ENCODE measurements around the gene EEIG2. TPM values are rescaled to one million over a fixed set of nuclear protein-coding genes. Genes with fewer than 3 reads are reported as not detected.

The EEIG2 gene
- total RNA-seq, 1 experiment from 2014 or later: 32.3 TPM

- Histone ChIP-seq H3K27me3 (replicated peaks) (0 out of 2 replicates have a peak, but pooled peaks cover 5% of the 10 kb centered on the region), H3K36me3 (no peaks in the 10 kb centered on the region), H3K27ac (no peak overlapping the region), H3K9me3 (replicated peaks) (no peaks in the 10 kb centered on the region), H3K4me1 (replicated peaks) (peaks cover 13% of the 10 kb centered on the region), H3K4me3 (no peak overlapping the region)
- no peak for DNase-seq (ENCODE audit: low read depth in 1 of 2, low spot score in 2 of 2)
These were observed 3.4 kb upstream of the EEIG2 start for GRCh38 chr1:108556499-108556898.

GRCh38 chr1:108557296-108557695, 2.6 kb upstream of the EEIG2 start:
- Histone ChIP-seq H3K36me3 (no peaks in the 10 kb centered on the region), H3K4me3 (no peak overlapping the region), H3K27me3 (replicated peaks) (0 out of 2 replicates have a peak, but pooled peaks cover 5% of the 10 kb centered on the region), H3K4me1 (replicated peaks) (peaks cover 20% of the 10 kb centered on the region), H3K27ac (no peak overlapping the region), H3K9me3 (replicated peaks) (no peaks in the 10 kb centered on the region)
- DNase-seq (ENCODE audit: low read depth in 1 of 2, low spot score in 2 of 2): no peak

- Histone ChIP-seq H3K4me1 (replicated peaks) (peaks cover 20% of the 10 kb centered on the region), H3K4me3 (peak overlapping the region; percentile 66), H3K27me3 (replicated peaks) (no peaks in the 10 kb centered on the region), H3K36me3 (no peaks in the 10 kb centered on the region), H3K27ac (0 out of 2 replicates have a peak overlapping the region, but pooled peaks have one; percentile 22), H3K9me3 (replicated peaks) (no peaks in the 10 kb centered on the region)
- DNase-seq (ENCODE audit: low read depth in 1 of 2, low spot score in 2 of 2): peak; percentile 45 to 64
These were observed 431 bp downstream of the EEIG2 start for GRCh38 chr1:108560189-108560873.

- Histone ChIP-seq H3K27me3 (replicated peaks) (no peaks in the 10 kb centered on the region), H3K27ac (0 out of 2 replicates have a peak overlapping the region, but pooled peaks have one; percentile 22), H3K4me3 (peak overlapping the region; percentile 66), H3K9me3 (replicated peaks) (no peaks in the 10 kb centered on the region), H3K36me3 (no peaks in the 10 kb centered on the region), H3K4me1 (replicated peaks) (peaks cover 20% of the 10 kb centered on the region)
- DNase-seq (ENCODE audit: low read depth in 1 of 2, low spot score in 2 of 2): peak; percentile 61 to 76
These were observed 1.1 kb downstream of the EEIG2 start for GRCh38 chr1:108560874-108561459.

GRCh38 chr1:108561689-108562326, 1.9 kb downstream of the EEIG2 start:
- peaks cover 20% of the 10 kb centered on the region for H3K4me1 ChIP-seq (replicated peaks)
- H3K27me3 ChIP-seq (replicated peaks): no peaks in the 10 kb centered on the region
- no peaks in the 10 kb centered on the region for H3K36me3 ChIP-seq
- H3K27ac ChIP-seq: no peak overlapping the region
- H3K9me3 ChIP-seq (replicated peaks): no peaks in the 10 kb centered on the region
- no peak for DNase-seq (ENCODE audit: low read depth in 1 of 2, low spot score in 2 of 2)
- H3K4me3 ChIP-seq: no peak overlapping the region; the same call in 1 of the 2 replicates

- Histone ChIP-seq H3K4me3 (no peak overlapping the region), H3K4me1 (replicated peaks) (peaks cover 21% of the 10 kb centered on the region), H3K27ac (no peak overlapping the region), H3K36me3 (no peaks in the 10 kb centered on the region), H3K27me3 (replicated peaks) (no peaks in the 10 kb centered on the region), H3K9me3 (replicated peaks) (no peaks in the 10 kb centered on the region)
- no peak for DNase-seq (ENCODE audit: low read depth in 1 of 2, low spot score in 2 of 2)
These were observed 3.9 kb downstream of the EEIG2 start for GRCh38 chr1:108563808-108564207.

- no peaks in the 10 kb centered on the region for H3K36me3 ChIP-seq
- no peaks in the 10 kb centered on the region for H3K27me3 ChIP-seq (replicated peaks)
- H3K4me1 ChIP-seq (replicated peaks): peaks cover 21% of the 10 kb centered on the region
- no peaks in the 10 kb centered on the region for H3K9me3 ChIP-seq (replicated peaks)
- DNase-seq (ENCODE audit: low read depth in 1 of 2, low spot score in 2 of 2): no peak
- H3K27ac ChIP-seq: no peak overlapping the region
- H3K4me3 ChIP-seq: no peak overlapping the region
These were observed 5.2 kb downstream of the EEIG2 start for GRCh38 chr1:108565081-108565480.

- Histone ChIP-seq H3K36me3 (no peaks in the 10 kb centered on the region), H3K4me3 (no peak overlapping the region), H3K4me1 (replicated peaks) (peaks cover 24% of the 10 kb centered on the region), H3K27me3 (replicated peaks) (no peaks in the 10 kb centered on the region), H3K27ac (no peak overlapping the region), H3K9me3 (replicated peaks) (no peaks in the 10 kb centered on the region)
- no peak for DNase-seq (ENCODE audit: low read depth in 1 of 2, low spot score in 2 of 2)
These were observed 5.6 kb downstream of the EEIG2 start for GRCh38 chr1:108565512-108565911.

- Histone ChIP-seq H3K4me1 (replicated peaks) (0 out of 2 replicates have a peak, but pooled peaks cover 9% of the 10 kb centered on the region), H3K9me3 (replicated peaks) (no peaks in the 10 kb centered on the region), H3K27ac (no peak overlapping the region), H3K36me3 (no peaks in the 10 kb centered on the region), H3K27me3 (replicated peaks) (no peaks in the 10 kb centered on the region), H3K4me3 (no peak overlapping the region)
- DNase-seq (ENCODE audit: low read depth in 1 of 2, low spot score in 2 of 2): no peak
These were observed 8.7 kb downstream of the EEIG2 start for GRCh38 chr1:108568589-108568988.

- Histone ChIP-seq H3K27me3 (replicated peaks) (no peaks in the 10 kb centered on the region), H3K4me3 (no peak overlapping the region), H3K36me3 (no peaks in the 10 kb centered on the region), H3K9me3 (replicated peaks) (no peaks in the 10 kb centered on the region), H3K27ac (no peak overlapping the region), H3K4me1 (replicated peaks) (0 out of 2 replicates have a peak, but pooled peaks cover 9% of the 10 kb centered on the region)
- DNase-seq (ENCODE audit: low read depth in 1 of 2, low spot score in 2 of 2): no peak
These were observed 9.3 kb downstream of the EEIG2 start for GRCh38 chr1:108569097-108569728.

- no peak for DNase-seq (ENCODE audit: low read depth in 1 of 2, low spot score in 2 of 2)
- H3K27ac ChIP-seq: no peak overlapping the region
- no peaks in the 10 kb centered on the region for H3K27me3 ChIP-seq (replicated peaks)
- H3K36me3 ChIP-seq: no peaks in the 10 kb centered on the region
- H3K4me3 ChIP-seq: no peak overlapping the region
- 0 out of 2 replicates have a peak, but pooled peaks cover 9% of the 10 kb centered on the region for H3K4me1 ChIP-seq (replicated peaks)
- no peaks in the 10 kb centered on the region for H3K9me3 ChIP-seq (replicated peaks)
These were observed 10.2 kb downstream of the EEIG2 start for GRCh38 chr1:108570128-108570527.

- Histone ChIP-seq H3K4me3 (no peak overlapping the region), H3K27me3 (replicated peaks) (no peaks in the 10 kb centered on the region), H3K27ac (no peak overlapping the region), H3K4me1 (replicated peaks) (0 out of 2 replicates have a peak, but pooled peaks cover 9% of the 10 kb centered on the region), H3K36me3 (no peaks in the 10 kb centered on the region), H3K9me3 (replicated peaks) (no peaks in the 10 kb centered on the region)
- no peak for DNase-seq (ENCODE audit: low read depth in 1 of 2, low spot score in 2 of 2)
These were observed 11.1 kb downstream of the EEIG2 start for GRCh38 chr1:108570998-108571401.

- Histone ChIP-seq H3K27ac (no peak overlapping the region), H3K27me3 (replicated peaks) (no peaks in the 10 kb centered on the region), H3K4me1 (replicated peaks) (0 out of 2 replicates have a peak, but pooled peaks cover 9% of the 10 kb centered on the region), H3K9me3 (replicated peaks) (no peaks in the 10 kb centered on the region), H3K4me3 (no peak overlapping the region), H3K36me3 (no peaks in the 10 kb centered on the region)
- no peak for DNase-seq (ENCODE audit: low read depth in 1 of 2, low spot score in 2 of 2)
These were observed 12.3 kb downstream of the EEIG2 start for GRCh38 chr1:108572182-108572581.
